Measurements from ENCODE around the gene POU1F1. TPM values are rescaled to one million over a fixed set of nuclear protein-coding genes. Genes with fewer than 3 reads are reported as not detected.

The POU1F1 gene
- total and polyA plus RNA-seq, 2 of the 8 experiments (the other 6 are each of a cell fraction or from before 2014, with no cell fraction given): not detected

DNA sequence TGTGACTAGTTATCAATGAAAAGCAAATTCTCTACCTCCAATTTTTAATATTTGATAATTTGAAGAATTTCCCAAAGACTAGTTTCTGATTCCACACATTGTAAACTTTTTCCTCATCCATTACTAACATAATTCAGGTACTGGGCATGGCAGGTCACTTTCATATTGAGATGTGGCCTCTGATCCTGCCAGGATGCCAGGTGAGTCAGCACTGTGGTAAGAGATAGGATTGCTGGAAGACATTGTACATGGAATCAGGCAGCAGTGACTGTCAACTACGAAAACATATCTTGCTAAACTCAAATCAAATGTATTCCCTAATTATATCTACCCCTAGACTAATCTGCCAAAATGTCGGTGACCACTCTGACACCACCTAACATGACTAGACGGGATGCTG is 33.2 kb upstream of the POU1F1 start:
- WGBS, 2 experiments (ENCODE audit: extremely low coverage in 1 of 2, insufficient coverage in 1 of 2, insufficient read length in 1 of 2, insufficient replicate concordance in 2 of 2, low coverage in 1 of 2, low lambda C conversion rate in 2 of 2, missing lambda C conversion rate in 1 of 2): 73% methylated on average over 3 of the region's 3 CpGs; no CpG with 5 or more reads in 1 of the 2 experiments
- Histone ChIP-seq H4K20me1 (replicated peaks in 1 of 2; ENCODE audit: control insufficient read depth in 1 of 2, insufficient read depth in 2 of 2, low read length in 2 of 2) (no peaks in the 10 kb centered on the region), H3K9me3 (ENCODE audit: insufficient read depth in 2 of 2, low read depth in 1 of 2, low read length in 1 of 2) (no peaks in the 10 kb centered on the region), H3K4ac (replicated peaks; ENCODE audit: insufficient read length, low read depth, low read length) (no peak overlapping the region), H2BK20ac (ENCODE audit: low read length) (no peak overlapping the region), H2BK5ac (ENCODE audit: low read depth, low read length) (no peak overlapping the region), H3K9ac (replicated peaks in 1 of 4; ENCODE audit: extremely low read depth in 1 of 4, low read depth in 3 of 4, low read length in 3 of 4) (no peak overlapping the region), H3K56ac (replicated peaks; ENCODE audit: insufficient read length, low read depth, low read length) (no peak overlapping the region), H3K79me2 (ENCODE audit: control insufficient read depth in 1 of 2, insufficient read depth in 2 of 2, low read length in 2 of 2) (no peaks in the 10 kb centered on the region), H3K23ac (ENCODE audit: insufficient read length) (no peak overlapping the region), H3K36me3 (ENCODE audit: control insufficient read depth in 2 of 4, insufficient read depth in 4 of 4, low read length in 3 of 4) (no peaks in the 10 kb centered on the region), H3K14ac (ENCODE audit: insufficient read length) (no peak overlapping the region), H2AK5ac (ENCODE audit: low read depth, low read length) (no peak overlapping the region; the same call in 1 of the 2 replicates), H3K18ac (ENCODE audit: extremely low read depth, low read length) (no peak overlapping the region), H4K8ac (ENCODE audit: extremely low read depth, insufficient read depth, low read length) (no peak overlapping the region), H3K27ac (ENCODE audit: low read depth, low read length) (no peak overlapping the region), H2BK12ac (ENCODE audit: low read depth, low read length) (no peak overlapping the region), H2BK15ac (ENCODE audit: low read length) (no peak overlapping the region), H4K91ac (replicated peaks; ENCODE audit: insufficient read length, low read length) (no peak overlapping the region), H3K27me3 (replicated peaks in 1 of 4; ENCODE audit: control insufficient read depth in 3 of 4, extremely low read depth in 1 of 4, insufficient read depth in 3 of 4, low read length in 3 of 4) (no peaks in the 10 kb centered on the region), H3K4me2 (ENCODE audit: insufficient read depth in 1 of 2, low read depth in 2 of 2, low read length in 2 of 2) (no peak overlapping the region), H3K79me1 (ENCODE audit: low read depth, low read length) (no peaks in the 10 kb centered on the region), H3K4me1 (replicated peaks in 1 of 4; ENCODE audit: control insufficient read depth in 3 of 4, insufficient read depth in 4 of 4, low read length in 3 of 4) (peaks cover 0 to 5% (median 1%) of the 10 kb centered on the region in 4 experiments; a peak in 2 of 7 replicates), H2BK120ac (replicated peaks; ENCODE audit: low read depth, low read length) (no peak overlapping the region), H2AFZ (ENCODE audit: low read length) (no peak overlapping the region), H4K5ac (ENCODE audit: insufficient read length, low read depth, low read length) (no peak overlapping the region), H3K23me2 (ENCODE audit: low read depth, low read length) (no peaks in the 10 kb centered on the region), H3K4me3 (ENCODE audit: extremely low read depth in 1 of 4, insufficient read depth in 2 of 4, low read depth in 3 of 4, low read length in 4 of 4) (no peak overlapping the region)
- TF ChIP-seq FOSL1 (IDR thresholded peaks at IDR 0.05; ENCODE audit: insufficient read depth, low read depth, low read length) (no peak), RAD21 (IDR thresholded peaks at IDR 0.05 in 1 of 2, conservative IDR thresholded peaks at IDR 0.05 in 1 of 2; ENCODE audit: low read depth in 2 of 2, low read length in 2 of 2) (no peak), RFX5 (IDR thresholded peaks at IDR 0.05; ENCODE audit: borderline replicate concordance, low read depth, low read length) (no peak), HDAC2 (IDR thresholded peaks at IDR 0.05; ENCODE audit: borderline replicate concordance in 1 of 2, low read depth in 2 of 2, low read length in 2 of 2) (no peak), EZH2 (IDR thresholded peaks at IDR 0.05; ENCODE audit: low read depth, low read length, severe bottlenecking) (no peak), HDAC6 (IDR thresholded peaks at IDR 0.05; ENCODE audit: low read depth, low read length) (no peak), SP4 (IDR thresholded peaks at IDR 0.05; ENCODE audit: low read length) (no peak), RXRA (IDR thresholded peaks at IDR 0.05; ENCODE audit: insufficient read depth, low read depth, low read length) (no peak), KDM5A (IDR thresholded peaks at IDR 0.05; ENCODE audit: low read length) (no peak)
- ChIA-PET POLR2A (ENCODE audit: partially characterized antibody) (no interaction called here), CTCF (ENCODE audit: partially characterized antibody) (interaction anchor here (1.2 to 3.9 kb wide), 2 partner anchors 11 to 42 kb away, joined by 4 to 12 read pairs; no protein-coding TSS in a partner anchor)
- no peak for FAIRE-seq
- DNase-seq (ENCODE audit: low read depth in 1 of 2, low spot score in 2 of 2): no peak
